Immature natural killer cell (primary cell): ENCODE measurements around the gene CWC25. TPM values are rescaled to one million over a fixed set of nuclear protein-coding genes. Genes with fewer than 3 reads are reported as not detected.
"Not testable (repeated sequence)": the region's sequence is repeated elsewhere in the genome, so short reads cannot be mapped to it uniquely, and the experiment has no call there.

Experiments
- DNase-seq, 3 donors: peaks; one replicate each; pipeline ENCODE4 v3.0.0; 2022; ENCODE audit warnings: mixed read lengths in 1 of 3
- H3K27ac Mint-ChIP-seq, 6 donors: one replicate each; pipeline ENCODE4 v1.8.0; 2020; ENCODE audit warnings: mixed read lengths in 6 of 6, mild to moderate bottlenecking in 5 of 6, inconsistent platforms in 4 of 6, moderate library complexity in 3 of 6
- H3K27me3 Mint-ChIP-seq, 3 donors: one replicate each; pipeline ENCODE4 v1.8.0; 2020 to 2021; ENCODE audit warnings: low read depth in 3 of 3, mild to moderate bottlenecking in 3 of 3, mixed read lengths in 3 of 3, moderate library complexity in 3 of 3, inconsistent platforms in 1 of 3
- H3K36me3 Mint-ChIP-seq, 3 donors: one replicate each; pipeline ENCODE4 v1.8.0; 2020; ENCODE audit warnings: mixed read lengths in 3 of 3, inconsistent platforms in 2 of 3, mild to moderate bottlenecking in 2 of 3
- H3K4me1 Mint-ChIP-seq, 2 donors: one replicate each; pipeline ENCODE4 v1.8.0; 2020; ENCODE audit warnings: inconsistent platforms in 2 of 2, mild to moderate bottlenecking in 2 of 2, mixed read lengths in 2 of 2, moderate library complexity in 1 of 2
- H3K4me3 Mint-ChIP-seq, 5 donors: one replicate each; pipeline ENCODE4 v1.8.0; 2020; ENCODE audit warnings: mild to moderate bottlenecking in 5 of 5, mixed read lengths in 5 of 5, inconsistent platforms in 3 of 5, moderate library complexity in 3 of 5
- H3K9me3 Mint-ChIP-seq, 6 donors: one replicate each; pipeline ENCODE4 v1.8.0; 2020; ENCODE audit warnings: mild to moderate bottlenecking in 6 of 6, mixed read lengths in 6 of 6, inconsistent platforms in 4 of 6, moderate library complexity in 3 of 6
- polyA plus RNA-seq, 3 donors: library from polyadenylated mRNA; unstranded; fragments of 300-500 nt; fragmentation: Illumina TruSeq; gene quantifications; one replicate each; pipeline ENCODE4 v1.2.3, GENCODE V29; 2021

Gene CWC25
- polyA plus RNA-seq, 3 donors from 2014 or later, result 4.3 to 11.1 (median 5.2) TPM

- peaks cover 4 to 5% of the 10 kb centered on the region in 2 donors for H3K4me1 Mint-ChIP-seq
- no peak overlapping the region for H3K4me3 Mint-ChIP-seq
- no peak for DNase-seq
- peaks cover 0 to 1% (median 0%) of the 10 kb centered on the region in 3 donors for H3K27me3 Mint-ChIP-seq
- H3K27ac Mint-ChIP-seq, result no peak overlapping the region
- no peaks in the 10 kb centered on the region for H3K9me3 Mint-ChIP-seq
- H3K36me3 Mint-ChIP-seq, result peaks cover 0 to 20% (median 8%) of the 10 kb centered on the region in 3 donors
These were observed 35.9 kb downstream of the CWC25 start for GRCh38 chr17:38789185-38789584.

- H3K36me3 Mint-ChIP-seq, result peaks cover 0 to 20% (median 8%) of the 10 kb centered on the region in 3 donors
- H3K4me3 Mint-ChIP-seq, H3K9me3 Mint-ChIP-seq, H3K27ac Mint-ChIP-seq, DNase-seq, H3K4me1 Mint-ChIP-seq, H3K27me3 Mint-ChIP-seq: not testable (repeated sequence)
These were observed 37.1 kb downstream of the CWC25 start for GRCh38 chr17:38787999-38788398.

GRCh38 chr17:38786372-38786771 lies 38.7 kb downstream of the CWC25 start:
- H3K9me3 Mint-ChIP-seq, result no peaks in the 10 kb centered on the region

GRCh38 chr17:38783227-38783626 lies 41.9 kb downstream of the CWC25 start:
- H3K27me3 Mint-ChIP-seq, result peaks cover 0 to 1% (median 0%) of the 10 kb centered on the region in 3 donors
- no peak overlapping the region for H3K27ac Mint-ChIP-seq
- H3K4me1 Mint-ChIP-seq, result peaks cover 0 to 1% of the 10 kb centered on the region in 2 donors
- H3K9me3 Mint-ChIP-seq, result no peaks in the 10 kb centered on the region
- no peak for DNase-seq
- no peak overlapping the region for H3K4me3 Mint-ChIP-seq
- H3K36me3 Mint-ChIP-seq, result peaks cover 4 to 42% (median 23%) of the 10 kb centered on the region in 3 donors

More at GRCh38 chr17:38786372-38786771, 38.7 kb downstream of the CWC25 start:
- no peak overlapping the region for H3K27ac Mint-ChIP-seq
- peaks cover 0 to 1% of the 10 kb centered on the region in 2 donors for H3K4me1 Mint-ChIP-seq
- no peaks in the 10 kb centered on the region for H3K27me3 Mint-ChIP-seq
- no peak overlapping the region for H3K4me3 Mint-ChIP-seq
- H3K36me3 Mint-ChIP-seq, result peaks cover 0 to 19% (median 8%) of the 10 kb centered on the region in 3 donors
- no peak for DNase-seq

GRCh38 chr17:38779965-38780752 lies 45.0 kb downstream of the CWC25 start:
- peaks cover 0 to 1% (median 0%) of the 10 kb centered on the region in 3 donors for H3K27me3 Mint-ChIP-seq
- no peaks in the 10 kb centered on the region for H3K9me3 Mint-ChIP-seq
- H3K4me3 Mint-ChIP-seq, result no peak overlapping the region
- peaks cover 4 to 49% (median 19%) of the 10 kb centered on the region in 3 donors for H3K36me3 Mint-ChIP-seq
- H3K4me1 Mint-ChIP-seq, result no peaks in the 10 kb centered on the region
- no peak for DNase-seq
- H3K27ac Mint-ChIP-seq, result no peak overlapping the region

- peaks cover 11 to 55% (median 27%) of the 10 kb centered on the region in 3 donors for H3K36me3 Mint-ChIP-seq
- DNase-seq, result no peak
- no peak overlapping the region for H3K27ac Mint-ChIP-seq
- no peaks in the 10 kb centered on the region for H3K4me1 Mint-ChIP-seq
- H3K27me3 Mint-ChIP-seq, result peaks cover 0 to 1% (median 0%) of the 10 kb centered on the region in 3 donors
- H3K9me3 Mint-ChIP-seq, result no peaks in the 10 kb centered on the region
- no peak overlapping the region for H3K4me3 Mint-ChIP-seq
These were observed 47.4 kb downstream of the CWC25 start for GRCh38 chr17:38777641-38778250.

- Mint-ChIP-seq H3K9me3 (no peaks in the 10 kb centered on the region), H3K4me1 (no peaks in the 10 kb centered on the region), H3K27me3 (no peaks in the 10 kb centered on the region), H3K27ac (peak overlapping the region in 2 of 6 donors; percentile 14 to 49), H3K4me3 (no peak overlapping the region), H3K36me3 (peaks cover 14 to 48% (median 17%) of the 10 kb centered on the region in 3 donors)
- DNase-seq, result no peak
These were observed 51.9 kb downstream of the CWC25 start for GRCh38 chr17:38773258-38773657.

GRCh38 chr17:38768417-38768816 lies 56.7 kb downstream of the CWC25 start:
- DNase-seq, result no peak
- Mint-ChIP-seq H3K36me3 (peaks cover 13 to 49% (median 15%) of the 10 kb centered on the region in 3 donors), H3K4me3 (no peak overlapping the region), H3K4me1 (peaks cover 0 to 4% of the 10 kb centered on the region in 2 donors), H3K27ac (no peak overlapping the region), H3K9me3 (no peaks in the 10 kb centered on the region), H3K27me3 (no peaks in the 10 kb centered on the region)

- Mint-ChIP-seq H3K4me3 (no peak overlapping the region), H3K27ac (peak overlapping the region in 3 of 6 donors; percentile 36 to 62 (median 46)), H3K36me3 (peaks cover 9 to 56% (median 19%) of the 10 kb centered on the region in 3 donors)
These were observed 58.8 kb downstream of the CWC25 start for GRCh38 chr17:38766341-38766740.

GRCh38 chr17:38762231-38762630 lies 62.9 kb downstream of the CWC25 start:
- Mint-ChIP-seq H3K27ac (peak overlapping the region in 3 of 6 donors; percentile 50 to 79 (median 56)), H3K36me3 (peaks cover 4 to 54% (median 22%) of the 10 kb centered on the region in 3 donors)

More at GRCh38 chr17:38766341-38766740, 58.8 kb downstream of the CWC25 start:
- H3K9me3 Mint-ChIP-seq, result no peaks in the 10 kb centered on the region
- no peak for DNase-seq
- H3K4me1 Mint-ChIP-seq, result peaks cover under 1 to 9% of the 10 kb centered on the region in 2 donors
- no peaks in the 10 kb centered on the region for H3K27me3 Mint-ChIP-seq

GRCh38 chr17:38761612-38762011 lies 63.5 kb downstream of the CWC25 start:
- H3K27me3 Mint-ChIP-seq, result no peaks in the 10 kb centered on the region
- DNase-seq, result peak in 1 of 3 donors; percentile 16
- peaks cover 3 to 12% of the 10 kb centered on the region in 2 donors for H3K4me1 Mint-ChIP-seq
- no peak overlapping the region for H3K4me3 Mint-ChIP-seq
- peaks cover 4 to 48% (median 22%) of the 10 kb centered on the region in 3 donors for H3K36me3 Mint-ChIP-seq
- peak overlapping the region in 4 of 6 donors; percentile 17 to 79 (median 40) for H3K27ac Mint-ChIP-seq
- no peaks in the 10 kb centered on the region for H3K9me3 Mint-ChIP-seq

More at GRCh38 chr17:38762231-38762630, 62.9 kb downstream of the CWC25 start:
- H3K4me1 Mint-ChIP-seq, result peaks cover 3 to 12% of the 10 kb centered on the region in 2 donors
- H3K9me3 Mint-ChIP-seq, result no peaks in the 10 kb centered on the region
- H3K4me3 Mint-ChIP-seq, result no peak overlapping the region
- DNase-seq, result no peak
- H3K27me3 Mint-ChIP-seq, result no peaks in the 10 kb centered on the region

GRCh38 chr17:38753071-38753506 lies 72.0 kb downstream of the CWC25 start:
- Mint-ChIP-seq H3K27me3 (peaks cover 28 to 37% (median 34%) of the 10 kb centered on the region in 3 donors), H3K4me1 (peaks cover 55 to 56% of the 10 kb centered on the region in 2 donors), H3K4me3 (peak overlapping the region; percentile 97 to 100 (median 98)), H3K9me3 (peaks cover 0 to 3% (median 0%) of the 10 kb centered on the region in 6 donors), H3K36me3 (peaks cover 4 to 15% (median 7%) of the 10 kb centered on the region in 3 donors), H3K27ac (peak overlapping the region; percentile 70 to 98 (median 82))
- DNase-seq, result no peak

GRCh38 chr17:38752308-38753070 lies 72.6 kb downstream of the CWC25 start, which contains the start of gene PSMB3:
TSS of gene PSMB3 (plus strand) at chr17:38752741. CDS start at chr17:38752827, 86 bp downstream.
- H3K36me3 Mint-ChIP-seq, result peaks cover 4 to 15% (median 7%) of the 10 kb centered on the region in 3 donors
- peak within 1 kb of the TSS; percentile 97 to 100 (median 98) for H3K4me3 Mint-ChIP-seq
- peaks cover 0 to 3% (median 0%) of the 10 kb centered on the region in 6 donors for H3K9me3 Mint-ChIP-seq
- peaks cover 55 to 58% of the 10 kb centered on the region in 2 donors for H3K4me1 Mint-ChIP-seq
- H3K27me3 Mint-ChIP-seq, result peaks cover 28 to 39% (median 36%) of the 10 kb centered on the region in 3 donors
- H3K27ac Mint-ChIP-seq, result peak within 1 kb of the TSS; percentile 89 to 99 (median 97)
- peak; percentile 94 to 96 (median 95) for DNase-seq
